ENCODE results near the gene PRKG1. TPM values are rescaled to one million over a fixed set of nuclear protein-coding genes. Genes with fewer than 3 reads are reported as not detected.
A peak's percentile ranks its signal among the peaks of the same experiment; 100 is the strongest.

PRKG1 gene
- total RNA-seq, 1 experiment from 2014 or later = 1.0 TPM

GRCh38 chr10:51075873-51076229, 1.6 kb downstream of the PRKG1 start:
- no peak for DNase-seq (ENCODE audit: extremely low read depth, low read depth)

- no peak for DNase-seq (ENCODE audit: extremely low read depth, low read depth)
These were observed 2.1 kb downstream of the PRKG1 start for GRCh38 chr10:51076299-51076841.

- no peak for DNase-seq (ENCODE audit: extremely low read depth, low read depth)
These were observed 2.8 kb downstream of the PRKG1 start for GRCh38 chr10:51077074-51077473.

- no peak for DNase-seq (ENCODE audit: extremely low read depth, low read depth)
These were observed 3.2 kb downstream of the PRKG1 start for GRCh38 chr10:51077507-51077906.

GRCh38 chr10:51079331-51079730, 5.0 kb downstream of the PRKG1 start:
- no peak for DNase-seq (ENCODE audit: extremely low read depth, low read depth)

- DNase-seq (ENCODE audit: extremely low read depth, low read depth) = no peak
These were observed 5.5 kb downstream of the PRKG1 start for GRCh38 chr10:51079766-51080165.

GRCh38 chr10:51080311-51081006, 6.2 kb downstream of the PRKG1 start:
- DNase-seq (ENCODE audit: extremely low read depth, low read depth) = no peak

- DNase-seq (ENCODE audit: extremely low read depth, low read depth) = no peak
These were observed 8.6 kb downstream of the PRKG1 start for GRCh38 chr10:51082857-51083256.

- no peak for DNase-seq (ENCODE audit: extremely low read depth, low read depth)
These were observed 9.1 kb downstream of the PRKG1 start for GRCh38 chr10:51083356-51083853.

- DNase-seq (ENCODE audit: extremely low read depth, low read depth) = no peak
These were observed 10.9 kb downstream of the PRKG1 start for GRCh38 chr10:51085204-51085603.

GRCh38 chr10:51086710-51087109, 12.4 kb downstream of the PRKG1 start:
- no peak for DNase-seq (ENCODE audit: extremely low read depth, low read depth)

- DNase-seq (ENCODE audit: extremely low read depth, low read depth) = no peak
These were observed 12.8 kb downstream of the PRKG1 start for GRCh38 chr10:51087114-51087513.

GRCh38 chr10:51090190-51090589, 15.9 kb downstream of the PRKG1 start:
- no peak for DNase-seq (ENCODE audit: extremely low read depth, low read depth)

- DNase-seq (ENCODE audit: extremely low read depth, low read depth) = no peak
These were observed 18.1 kb downstream of the PRKG1 start for GRCh38 chr10:51092402-51092801.

- no peak for DNase-seq (ENCODE audit: extremely low read depth, low read depth)
These were observed 21.2 kb downstream of the PRKG1 start for GRCh38 chr10:51095444-51095843.

GRCh38 chr10:51097546-51097945, 23.3 kb downstream of the PRKG1 start:
- DNase-seq (ENCODE audit: extremely low read depth, low read depth) = no peak

GRCh38 chr10:51100221-51100620, 25.9 kb downstream of the PRKG1 start:
- no peak for DNase-seq (ENCODE audit: extremely low read depth, low read depth)

GRCh38 chr10:51103554-51104217, 29.4 kb downstream of the PRKG1 start:
- DNase-seq (ENCODE audit: extremely low read depth, low read depth) = peak; percentile 44

- no peak for DNase-seq (ENCODE audit: extremely low read depth, low read depth)
These were observed 32.1 kb downstream of the PRKG1 start for GRCh38 chr10:51106311-51106945.

- no peak for DNase-seq (ENCODE audit: extremely low read depth, low read depth)
These were observed 34.1 kb downstream of the PRKG1 start for GRCh38 chr10:51108406-51108805.

GRCh38 chr10:51109801-51110533, 35.7 kb downstream of the PRKG1 start:
- DNase-seq (ENCODE audit: extremely low read depth, low read depth) = no peak

Measured in NCI-H460 (cell line).